ENCODE measurements around the gene WNT10A. TPM values are rescaled to one million over a fixed set of nuclear protein-coding genes. Genes with fewer than 3 reads are reported as not detected.

Gene WNT10A
- total and polyA plus RNA-seq, 2 donors = 1.1 to 1.5 TPM

- no peaks in the 10 kb centered on the region for H3K9me3 ChIP-seq (ENCODE audit: control insufficient read depth in 2 of 2, insufficient read depth in 1 of 2, low read length in 1 of 2)
- H3K27me3 ChIP-seq (ENCODE audit: control insufficient read depth in 2 of 2, insufficient read depth in 1 of 2, low read length in 1 of 2) = peaks cover 66 to 97% of the 10 kb centered on the region in 2 donors
- 4% methylated on average over 60 of the region's 60 CpGs for WGBS
- H3K27ac ChIP-seq (ENCODE audit: low read depth in 1 of 2, low read length in 1 of 2) = no peak overlapping the region
- peaks cover 0 to 5% of the 10 kb centered on the region in 2 donors for H3K4me1 ChIP-seq (ENCODE audit: control insufficient read depth in 2 of 2, insufficient read depth in 2 of 2, low read length in 2 of 2)
- H3K36me3 ChIP-seq (ENCODE audit: control insufficient read depth in 2 of 2, insufficient read depth in 2 of 2, low read length in 1 of 2) = no peaks in the 10 kb centered on the region
- H3K4me3 ChIP-seq (ENCODE audit: low read length in 2 of 2) = no peak overlapping the region
- DNase-seq (ENCODE audit: low read depth in 6 of 9, low spot score in 9 of 9) = no peak
Observed at GRCh38 chr2:218871345-218872302, 9.0 kb upstream of the WNT10A start.

GRCh38 chr2:218872645-218873358 lies 7.8 kb upstream of the WNT10A start:
- peaks cover 68 to 97% of the 10 kb centered on the region in 2 donors for H3K27me3 ChIP-seq (ENCODE audit: control insufficient read depth in 2 of 2, insufficient read depth in 1 of 2, low read length in 1 of 2)
- H3K9me3 ChIP-seq (ENCODE audit: control insufficient read depth in 2 of 2, insufficient read depth in 1 of 2, low read length in 1 of 2) = no peaks in the 10 kb centered on the region
- H3K27ac ChIP-seq (ENCODE audit: low read depth in 1 of 2, low read length in 1 of 2) = no peak overlapping the region
- H3K4me1 ChIP-seq (ENCODE audit: control insufficient read depth in 2 of 2, insufficient read depth in 2 of 2, low read length in 2 of 2) = peaks cover 0 to 11% of the 10 kb centered on the region in 2 donors
- no peak overlapping the region for H3K4me3 ChIP-seq (ENCODE audit: low read length in 2 of 2)
- DNase-seq (ENCODE audit: low read depth in 6 of 9, low spot score in 9 of 9) = no peak
- 19% methylated on average over 22 of the region's 22 CpGs for WGBS
- H3K36me3 ChIP-seq (ENCODE audit: control insufficient read depth in 2 of 2, insufficient read depth in 2 of 2, low read length in 1 of 2) = no peaks in the 10 kb centered on the region

GRCh38 chr2:218873359-218874194 lies 7.1 kb upstream of the WNT10A start:
- H3K9me3 ChIP-seq (ENCODE audit: control insufficient read depth in 2 of 2, insufficient read depth in 1 of 2, low read length in 1 of 2) = no peaks in the 10 kb centered on the region
- no peak overlapping the region for H3K4me3 ChIP-seq (ENCODE audit: low read length in 2 of 2)
- peaks cover 70 to 97% of the 10 kb centered on the region in 2 donors for H3K27me3 ChIP-seq (ENCODE audit: control insufficient read depth in 2 of 2, insufficient read depth in 1 of 2, low read length in 1 of 2)
- no peak for DNase-seq (ENCODE audit: low read depth in 6 of 9, low spot score in 9 of 9)
- H3K36me3 ChIP-seq (ENCODE audit: control insufficient read depth in 2 of 2, insufficient read depth in 2 of 2, low read length in 1 of 2) = no peaks in the 10 kb centered on the region
- 7% methylated on average over 86 of the region's 86 CpGs for WGBS
- H3K4me1 ChIP-seq (ENCODE audit: control insufficient read depth in 2 of 2, insufficient read depth in 2 of 2, low read length in 2 of 2) = peaks cover 0 to 11% of the 10 kb centered on the region in 2 donors
- H3K27ac ChIP-seq (ENCODE audit: low read depth in 1 of 2, low read length in 1 of 2) = no peak overlapping the region

GRCh38 chr2:218875692-218876246 lies 4.9 kb upstream of the WNT10A start:
- 44% methylated on average over 2 of the region's 2 CpGs for WGBS
- no peak for DNase-seq (ENCODE audit: low read depth in 6 of 9, low spot score in 9 of 9)
- Histone ChIP-seq H3K4me1 (ENCODE audit: control insufficient read depth in 2 of 2, insufficient read depth in 2 of 2, low read length in 2 of 2) (peaks cover 8 to 26% of the 10 kb centered on the region in 2 donors), H3K27me3 (ENCODE audit: control insufficient read depth in 2 of 2, insufficient read depth in 1 of 2, low read length in 1 of 2) (peaks cover 61 to 98% of the 10 kb centered on the region in 2 donors), H3K27ac (ENCODE audit: low read depth in 1 of 2, low read length in 1 of 2) (no peak overlapping the region), H3K9me3 (ENCODE audit: control insufficient read depth in 2 of 2, insufficient read depth in 1 of 2, low read length in 1 of 2) (peaks cover 0 to 5% of the 10 kb centered on the region in 2 donors), H3K4me3 (ENCODE audit: low read length in 2 of 2) (no peak overlapping the region), H3K36me3 (ENCODE audit: control insufficient read depth in 2 of 2, insufficient read depth in 2 of 2, low read length in 1 of 2) (no peaks in the 10 kb centered on the region)

GRCh38 chr2:218876562-218877219 lies 4.0 kb upstream of the WNT10A start:
- Histone ChIP-seq H3K27ac (ENCODE audit: low read depth in 1 of 2, low read length in 1 of 2) (no peak overlapping the region), H3K4me1 (ENCODE audit: control insufficient read depth in 2 of 2, insufficient read depth in 2 of 2, low read length in 2 of 2) (peaks cover 10 to 24% of the 10 kb centered on the region in 2 donors), H3K4me3 (ENCODE audit: low read length in 2 of 2) (no peak overlapping the region), H3K27me3 (ENCODE audit: control insufficient read depth in 2 of 2, insufficient read depth in 1 of 2, low read length in 1 of 2) (peaks cover 61 to 98% of the 10 kb centered on the region in 2 donors), H3K9me3 (ENCODE audit: control insufficient read depth in 2 of 2, insufficient read depth in 1 of 2, low read length in 1 of 2) (peaks cover 0 to 5% of the 10 kb centered on the region in 2 donors), H3K36me3 (ENCODE audit: control insufficient read depth in 2 of 2, insufficient read depth in 2 of 2, low read length in 1 of 2) (no peaks in the 10 kb centered on the region)
- WGBS = 1% methylated on average over 3 of the region's 3 CpGs
- peak in 6 of 9 donors; percentile 40 to 79 (median 58) for DNase-seq (ENCODE audit: low read depth in 6 of 9, low spot score in 9 of 9)

GRCh38 chr2:218877331-218877730 lies 3.3 kb upstream of the WNT10A start:
- Histone ChIP-seq H3K36me3 (ENCODE audit: control insufficient read depth in 2 of 2, insufficient read depth in 2 of 2, low read length in 1 of 2) (no peaks in the 10 kb centered on the region), H3K4me1 (ENCODE audit: control insufficient read depth in 2 of 2, insufficient read depth in 2 of 2, low read length in 2 of 2) (peaks cover 10 to 24% of the 10 kb centered on the region in 2 donors), H3K9me3 (ENCODE audit: control insufficient read depth in 2 of 2, insufficient read depth in 1 of 2, low read length in 1 of 2) (peaks cover 0 to 5% of the 10 kb centered on the region in 2 donors), H3K27me3 (ENCODE audit: control insufficient read depth in 2 of 2, insufficient read depth in 1 of 2, low read length in 1 of 2) (peaks cover 61 to 98% of the 10 kb centered on the region in 2 donors), H3K4me3 (ENCODE audit: low read length in 2 of 2) (no peak overlapping the region), H3K27ac (ENCODE audit: low read depth in 1 of 2, low read length in 1 of 2) (no peak overlapping the region)
- no peak for DNase-seq (ENCODE audit: low read depth in 6 of 9, low spot score in 9 of 9)
- 74% methylated on average over 6 of the region's 6 CpGs for WGBS

GRCh38 chr2:218877891-218878290 lies 2.8 kb upstream of the WNT10A start:
- Histone ChIP-seq H3K9me3 (ENCODE audit: control insufficient read depth in 2 of 2, insufficient read depth in 1 of 2, low read length in 1 of 2) (peaks cover 0 to 5% of the 10 kb centered on the region in 2 donors), H3K27me3 (ENCODE audit: control insufficient read depth in 2 of 2, insufficient read depth in 1 of 2, low read length in 1 of 2) (peaks cover 61 to 98% of the 10 kb centered on the region in 2 donors), H3K4me3 (ENCODE audit: low read length in 2 of 2) (no peak overlapping the region), H3K4me1 (ENCODE audit: control insufficient read depth in 2 of 2, insufficient read depth in 2 of 2, low read length in 2 of 2) (peaks cover 10 to 24% of the 10 kb centered on the region in 2 donors), H3K27ac (ENCODE audit: low read depth in 1 of 2, low read length in 1 of 2) (no peak overlapping the region), H3K36me3 (ENCODE audit: control insufficient read depth in 2 of 2, insufficient read depth in 2 of 2, low read length in 1 of 2) (no peaks in the 10 kb centered on the region)
- 78% methylated on average over 5 of the region's 5 CpGs for WGBS
- DNase-seq (ENCODE audit: low read depth in 6 of 9, low spot score in 9 of 9) = no peak

- Histone ChIP-seq H3K27ac (ENCODE audit: low read depth in 1 of 2, low read length in 1 of 2) (no peak overlapping the region), H3K4me1 (ENCODE audit: control insufficient read depth in 2 of 2, insufficient read depth in 2 of 2, low read length in 2 of 2) (peaks cover 10 to 24% of the 10 kb centered on the region in 2 donors), H3K9me3 (ENCODE audit: control insufficient read depth in 2 of 2, insufficient read depth in 1 of 2, low read length in 1 of 2) (peaks cover 0 to 5% of the 10 kb centered on the region in 2 donors), H3K36me3 (ENCODE audit: control insufficient read depth in 2 of 2, insufficient read depth in 2 of 2, low read length in 1 of 2) (no peaks in the 10 kb centered on the region), H3K27me3 (ENCODE audit: control insufficient read depth in 2 of 2, insufficient read depth in 1 of 2, low read length in 1 of 2) (peaks cover 60 to 98% of the 10 kb centered on the region in 2 donors), H3K4me3 (ENCODE audit: low read length in 2 of 2) (no peak overlapping the region)
- 68% methylated on average over 6 of the region's 6 CpGs for WGBS
- DNase-seq (ENCODE audit: low read depth in 6 of 9, low spot score in 9 of 9) = no peak
Observed at GRCh38 chr2:218878486-218878885, 2.2 kb upstream of the WNT10A start.

Data from thymus (tissue), 11 donors.